HG03378 (cell line): ENCODE measurements around the gene HABP2.

Experiments used
- ATAC-seq: cut with Tn5 transposase; IDR thresholded peaks from one replicate; pipeline ENCODE4 v1.9.1; 2021; ENCODE audit warnings: mild to moderate bottlenecking, moderate library complexity; ENCODE audit not compliant: unreplicated experiment

Gene HABP2

DNA sequence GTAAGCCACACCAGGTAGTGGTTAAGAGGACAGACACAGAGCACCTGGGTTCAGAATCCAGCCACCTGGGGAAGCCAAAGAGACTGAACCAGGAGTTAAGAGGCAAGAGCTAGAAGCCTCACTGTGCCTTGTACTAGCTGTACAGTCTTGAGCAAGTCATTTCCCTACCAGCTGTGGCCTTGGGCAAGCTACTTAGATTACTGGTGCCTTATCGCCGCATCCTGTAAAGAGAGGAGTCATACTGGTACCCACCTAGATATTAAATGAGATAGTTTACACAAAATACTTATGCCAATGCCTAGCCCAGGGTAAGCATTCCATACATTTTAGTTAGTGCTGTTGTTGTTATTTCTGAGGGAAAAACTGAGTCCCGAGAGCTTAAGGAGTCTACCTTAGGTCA is 47.7 kb downstream of the HABP2 start:
- ATAC-seq: no peak

- ATAC-seq: no peak
These were observed 50.4 kb downstream of the HABP2 start for GRCh38 chr10:113603057-113603777.

DNA sequence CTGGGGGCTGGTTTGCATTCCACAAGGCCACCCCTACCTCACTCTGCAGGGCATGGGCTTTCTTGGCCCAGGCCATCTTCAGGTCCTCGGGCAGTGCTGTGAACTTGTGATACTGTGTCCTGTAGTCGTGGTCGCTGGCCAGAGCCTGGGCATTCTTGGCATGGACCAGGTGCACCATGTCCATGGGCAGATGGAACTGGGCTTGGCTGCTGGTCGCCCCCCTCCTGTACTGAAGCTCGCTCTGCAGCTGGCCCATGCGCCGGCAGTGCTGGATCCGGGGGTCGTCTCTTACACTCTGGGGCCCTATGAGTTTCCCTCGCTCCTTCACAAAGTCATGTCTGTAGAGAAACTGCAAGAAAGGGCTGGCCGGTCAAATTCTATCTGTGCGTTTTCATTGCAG is 51.7 kb downstream of the HABP2 start:
- ATAC-seq: no peak

GRCh38 chr10:113605268-113605978 is 52.6 kb downstream of the HABP2 start:
- ATAC-seq: no peak

DNA sequence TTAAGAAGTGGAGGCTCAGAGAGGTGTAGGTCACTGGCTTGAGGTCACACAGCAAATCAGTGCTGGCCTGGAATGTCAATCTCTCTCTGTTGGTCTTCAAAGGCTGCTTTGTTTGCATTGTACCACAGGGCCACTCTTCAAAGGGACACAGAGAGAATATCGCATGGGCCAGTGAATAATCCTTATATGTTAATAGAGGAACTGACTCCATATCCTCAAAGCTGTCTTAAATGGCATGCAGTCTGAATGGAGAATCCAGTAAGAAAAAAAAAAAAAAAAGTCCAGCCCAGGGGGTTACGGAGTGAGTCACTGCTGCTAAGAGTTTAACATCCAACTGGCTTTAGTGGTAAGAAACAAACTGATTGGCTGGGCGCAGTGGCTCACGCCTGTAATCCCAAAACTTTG is 56.9 kb downstream of the HABP2 start:
- ATAC-seq: no peak

- ATAC-seq: no peak
These were observed 58.1 kb downstream of the HABP2 start for GRCh38 chr10:113610631-113611601.

GRCh38 chr10:113612154-113612553 is 59.3 kb downstream of the HABP2 start:
- ATAC-seq: no peak

DNA sequence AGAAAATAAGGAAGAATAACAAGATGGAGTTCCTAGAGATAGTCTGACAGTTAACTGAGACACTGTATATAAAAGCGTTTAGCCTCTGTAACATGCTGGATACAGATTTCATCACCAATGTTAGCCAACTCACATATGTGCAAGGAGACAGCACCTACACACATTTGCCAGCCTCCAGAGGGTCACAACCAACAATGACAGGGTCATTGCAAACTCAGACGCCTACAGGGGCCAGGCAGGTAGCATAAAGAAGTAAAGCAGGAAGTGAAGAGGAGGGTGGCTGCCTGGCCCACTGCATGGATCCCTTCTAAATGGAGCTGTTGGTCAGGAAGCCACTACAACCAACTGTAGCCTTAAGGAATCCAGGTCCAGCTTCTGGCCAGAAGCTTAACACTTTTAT is 60.6 kb downstream of the HABP2 start:
- no peak for ATAC-seq

- no peak for ATAC-seq
These were observed 61.3 kb downstream of the HABP2 start for GRCh38 chr10:113613977-113614690.

DNA sequence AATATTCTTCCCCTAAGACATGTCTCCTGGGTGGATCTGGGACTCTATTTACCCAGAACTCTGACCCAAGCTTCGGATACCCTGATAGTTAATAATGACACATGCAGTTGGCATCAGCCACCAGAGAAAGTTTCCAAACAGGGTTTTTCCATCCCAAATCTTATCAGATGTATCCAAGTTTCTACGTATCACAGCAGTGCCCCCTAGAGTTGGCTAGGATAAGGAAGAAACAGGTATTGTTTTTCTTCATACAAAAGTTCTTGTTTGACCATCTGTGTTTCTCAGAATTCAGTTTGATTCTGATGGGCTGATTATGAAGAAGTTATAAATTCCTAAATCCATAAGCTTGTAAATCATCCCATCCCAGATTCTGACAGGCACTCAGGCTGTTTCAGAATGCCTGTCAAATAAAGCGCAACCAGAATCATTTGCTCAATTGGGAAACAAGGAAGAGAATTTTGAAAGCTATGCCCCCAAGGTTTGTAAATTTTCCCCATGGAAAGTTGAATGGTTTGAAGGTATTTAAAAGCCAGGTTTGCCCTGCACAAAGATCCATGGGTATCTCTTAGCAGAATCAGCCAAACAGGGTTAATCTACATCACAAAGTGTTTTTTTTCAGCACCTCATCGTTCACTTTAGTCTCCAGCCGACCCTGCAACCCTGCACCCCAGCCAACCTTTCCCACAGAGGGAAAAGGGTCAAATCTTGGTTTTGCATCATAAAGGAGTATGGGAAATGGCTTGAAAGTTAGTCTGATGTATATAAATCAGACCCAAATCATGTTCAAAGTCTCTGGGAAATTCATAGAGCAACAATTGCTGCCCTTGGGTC is 63.6 kb downstream of the HABP2 start:
- ATAC-seq: no peak

- ATAC-seq: no peak
These were observed 64.2 kb downstream of the HABP2 start for GRCh38 chr10:113617086-113617485.

DNA sequence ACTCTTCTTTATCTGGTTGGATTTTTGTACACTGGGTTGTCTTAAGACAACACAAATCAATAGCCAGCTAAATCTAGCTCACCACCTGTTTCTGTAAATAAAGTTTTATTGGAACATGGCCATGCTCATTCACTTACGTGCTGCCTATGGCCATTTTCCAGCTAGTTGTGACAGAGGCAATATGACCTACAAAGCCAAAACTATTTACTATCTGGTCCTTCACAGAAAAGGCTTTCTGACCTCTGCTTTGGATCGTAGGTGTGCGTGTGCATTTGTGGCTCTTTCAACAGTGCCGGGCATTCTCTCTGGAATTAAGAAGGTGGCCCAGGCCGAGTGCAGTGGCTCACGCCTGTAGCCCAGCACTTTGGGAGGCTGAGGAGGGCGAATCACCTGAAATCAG is 65.5 kb downstream of the HABP2 start:
- ATAC-seq: no peak

- no peak for ATAC-seq
These were observed 66.5 kb downstream of the HABP2 start for GRCh38 chr10:113619401-113619800.

- no peak for ATAC-seq
These were observed 67.7 kb downstream of the HABP2 start for GRCh38 chr10:113620511-113620910.

GRCh38 chr10:113620936-113621335 is 68.1 kb downstream of the HABP2 start:
- ATAC-seq: no peak

DNA sequence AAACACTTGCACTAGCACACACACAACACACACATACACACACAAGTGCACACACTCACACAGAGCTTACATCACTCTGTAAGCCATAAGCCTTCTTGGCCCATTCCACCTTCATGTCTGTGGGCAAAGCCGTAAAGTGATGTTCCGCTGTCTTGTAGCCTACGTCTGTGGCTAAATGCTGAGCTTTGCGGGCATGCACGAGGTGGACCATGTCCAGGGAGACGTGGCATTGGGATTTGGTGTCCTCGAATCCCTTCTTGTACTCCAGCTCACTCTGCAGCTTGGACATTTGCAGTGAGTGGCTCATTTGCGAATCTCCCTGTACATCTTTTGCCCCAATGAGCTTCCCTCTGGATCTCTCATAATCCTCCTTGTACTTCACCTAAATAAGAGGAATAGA is 68.9 kb downstream of the HABP2 start:
- ATAC-seq: no peak

GRCh38 chr10:113622831-113623230 is 70.0 kb downstream of the HABP2 start:
- no peak for ATAC-seq

- no peak for ATAC-seq
These were observed 72.8 kb downstream of the HABP2 start for GRCh38 chr10:113625461-113626186.

DNA sequence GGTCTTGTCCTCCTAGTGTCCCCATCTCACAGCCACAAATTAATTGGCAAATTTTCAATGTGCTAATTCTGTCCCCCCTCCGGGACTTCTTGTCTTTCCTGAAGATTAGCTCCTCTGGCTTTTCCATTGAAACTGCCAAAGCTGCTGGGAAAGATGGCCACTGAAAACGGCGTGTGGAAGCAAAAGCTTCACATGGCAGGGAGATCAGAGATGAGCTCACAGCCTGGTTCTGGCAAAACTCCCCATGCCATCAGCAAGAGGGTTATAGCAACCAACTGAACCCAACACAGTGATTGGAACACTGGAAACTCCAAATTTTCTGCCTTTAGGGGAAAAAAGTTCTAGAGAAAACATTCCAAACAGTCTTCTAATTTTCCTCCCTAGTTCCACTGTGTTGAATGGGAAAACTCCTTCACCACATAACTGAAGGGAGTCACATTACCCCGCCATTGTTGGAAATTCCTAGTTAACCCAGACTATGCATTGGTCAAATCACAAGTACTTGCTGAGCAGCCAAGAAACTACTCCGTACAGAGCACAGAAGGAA is 74.0 kb downstream of the HABP2 start:
- no peak for ATAC-seq
